HUES48 (cell line): Measurements from ENCODE around the gene IFI16.

Source experiments
- H3K27ac ChIP-seq: one replicate; pipeline ENCODE4 v1.7.0; 2013; ENCODE audit warnings: low read depth, low read length, inconsistent platforms
- H3K27me3 ChIP-seq: 2 replicates; pipeline ENCODE4 v1.6.1; 2013; ENCODE audit warnings: mild to moderate bottlenecking, low read length; ENCODE audit not compliant: control insufficient read depth, insufficient read depth
- H3K36me3 ChIP-seq: 2 replicates; pipeline ENCODE4 v1.6.1; 2013; ENCODE audit warnings: low read length; ENCODE audit not compliant: control insufficient read depth, insufficient read depth
- H3K4me1 ChIP-seq: 2 replicates; pipeline ENCODE4 v1.6.1; 2013; ENCODE audit warnings: mild to moderate bottlenecking, low read length; ENCODE audit not compliant: control insufficient read depth, insufficient read depth
- H3K4me3 ChIP-seq: 2 replicates; pipeline ENCODE4 v1.5.1; 2013; ENCODE audit warnings: mild to moderate bottlenecking, low read depth, low read length
- H3K9ac ChIP-seq: 2 replicates; pipeline ENCODE4 v1.6.1; 2013; ENCODE audit warnings: mild to moderate bottlenecking, low read depth, low read length, moderate library complexity
- H3K9me3 ChIP-seq: 2 replicates; pipeline ENCODE4 v1.6.1; 2013; ENCODE audit warnings: low read length; ENCODE audit not compliant: control insufficient read depth, insufficient read depth

IFI16 gene

DNA sequence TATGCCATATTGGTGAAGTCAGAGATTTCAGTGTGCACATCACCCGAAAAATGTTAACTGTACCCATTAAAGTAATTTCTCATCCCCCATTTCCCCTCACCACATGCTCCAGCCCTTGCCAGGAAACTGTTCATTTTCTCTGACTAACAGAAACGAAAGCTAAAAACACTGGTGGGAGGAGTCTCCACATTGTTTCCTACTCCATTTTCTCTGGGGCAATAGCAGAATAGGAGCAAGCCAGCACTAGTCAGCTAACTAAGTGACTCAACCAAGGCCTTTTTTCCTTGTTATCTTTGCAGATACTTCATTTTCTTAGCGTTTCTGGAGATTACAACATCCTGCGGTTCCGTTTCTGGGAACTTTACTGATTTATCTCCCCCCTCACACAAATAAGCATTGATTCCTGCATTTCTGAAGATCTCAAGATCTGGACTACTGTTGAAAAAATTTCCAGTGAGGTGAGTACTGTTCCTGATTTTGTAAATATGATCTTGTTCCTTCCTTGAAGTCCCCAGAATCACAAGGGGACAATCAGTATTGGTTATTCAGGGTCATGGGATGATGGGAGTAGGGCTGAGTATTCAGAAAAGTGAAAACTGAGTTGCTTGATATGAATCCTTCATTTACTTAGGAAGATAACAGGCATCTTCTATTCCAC, at the start of gene IFI16:
TSS of gene IFI16 (plus strand) at position 204 of the 658 bp plus-strand sequence. CDS start 4,774 bp downstream, outside the sequence.
- Histone ChIP-seq H3K9ac (no peak within 1 kb of the TSS), H3K27ac (no peak within 1 kb of the TSS), H3K9me3 (no peaks in the 10 kb centered on the region), H3K4me1 (peaks cover 33% of the 10 kb centered on the region), H3K27me3 (peaks cover 30% of the 10 kb centered on the region), H3K4me3 (no peak within 1 kb of the TSS), H3K36me3 (no peaks in the 10 kb centered on the region)

DNA sequence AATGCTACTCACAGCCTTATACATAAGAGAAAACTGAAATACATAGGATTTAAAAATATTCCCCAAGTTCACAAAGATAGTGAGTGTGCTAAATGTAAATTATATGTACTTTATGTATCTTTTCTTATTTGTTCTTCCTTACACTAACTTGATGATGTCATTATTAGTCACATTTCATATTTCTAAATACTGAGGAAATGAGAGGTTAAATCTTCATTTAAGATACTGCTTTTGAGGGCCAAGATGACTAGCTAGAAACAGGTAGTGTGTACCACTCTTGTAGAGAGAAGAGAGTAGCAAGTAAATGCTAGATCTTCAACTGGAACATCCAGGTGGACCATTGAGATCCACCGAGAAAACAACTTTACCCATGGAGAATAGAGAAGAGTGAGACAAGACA, 48.5 kb upstream of the IFI16 start:
- H3K4me3 ChIP-seq, result no peak overlapping the region
- no peaks in the 10 kb centered on the region for H3K27me3 ChIP-seq
- no peaks in the 10 kb centered on the region for H3K4me1 ChIP-seq
- H3K9ac ChIP-seq, result no peak overlapping the region
- H3K9me3 ChIP-seq, result no peaks in the 10 kb centered on the region
- H3K36me3 ChIP-seq, result no peaks in the 10 kb centered on the region
- H3K27ac ChIP-seq, result no peak overlapping the region

DNA sequence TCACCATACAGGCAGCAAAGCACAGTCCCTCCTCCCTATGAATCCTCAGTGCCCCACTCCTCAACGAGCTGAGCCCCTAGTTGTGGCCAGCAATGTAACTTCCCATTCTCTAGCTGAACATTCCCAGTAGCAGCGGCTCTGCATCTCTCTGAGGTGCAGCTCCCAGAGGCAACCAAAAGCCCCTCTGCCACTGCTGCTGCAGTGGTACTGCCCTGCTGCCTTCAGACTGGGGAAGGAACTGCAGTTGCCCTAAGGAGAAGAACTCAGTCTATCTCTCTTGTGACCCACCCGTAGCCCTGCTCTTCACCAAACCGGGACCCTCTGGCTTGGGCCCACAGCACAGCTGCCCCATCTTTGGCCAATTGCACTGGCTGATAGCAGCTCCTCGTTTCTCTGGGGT, 46.7 kb upstream of the IFI16 start:
- Histone ChIP-seq H3K9ac (no peak overlapping the region), H3K27ac (no peak overlapping the region), H3K27me3 (no peaks in the 10 kb centered on the region), H3K9me3 (no peaks in the 10 kb centered on the region), H3K36me3 (no peaks in the 10 kb centered on the region), H3K4me1 (no peaks in the 10 kb centered on the region), H3K4me3 (no peak overlapping the region)

DNA sequence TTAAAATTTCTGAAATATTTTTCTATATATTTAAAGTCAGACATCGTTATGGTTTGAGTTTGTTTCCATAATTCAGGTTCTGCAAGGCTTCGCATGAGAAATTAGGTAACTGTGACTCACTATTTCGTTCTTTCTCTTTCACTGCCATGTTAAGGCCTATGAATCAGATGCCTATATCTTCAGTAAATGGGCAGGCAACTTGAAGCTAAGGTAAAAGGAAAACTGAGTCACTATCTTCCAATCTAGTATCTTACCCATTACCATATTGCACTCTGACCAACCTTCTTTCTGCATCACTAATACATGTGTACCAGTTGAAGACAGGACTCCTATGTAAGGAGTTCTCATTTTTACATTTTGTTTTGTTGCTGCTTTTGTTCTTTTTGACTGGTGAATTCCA, 40.5 kb upstream of the IFI16 start:
- Histone ChIP-seq H3K27ac (no peak overlapping the region), H3K9me3 (no peaks in the 10 kb centered on the region), H3K4me3 (no peak overlapping the region), H3K27me3 (no peaks in the 10 kb centered on the region), H3K9ac (no peak overlapping the region), H3K36me3 (no peaks in the 10 kb centered on the region), H3K4me1 (no peaks in the 10 kb centered on the region)

DNA sequence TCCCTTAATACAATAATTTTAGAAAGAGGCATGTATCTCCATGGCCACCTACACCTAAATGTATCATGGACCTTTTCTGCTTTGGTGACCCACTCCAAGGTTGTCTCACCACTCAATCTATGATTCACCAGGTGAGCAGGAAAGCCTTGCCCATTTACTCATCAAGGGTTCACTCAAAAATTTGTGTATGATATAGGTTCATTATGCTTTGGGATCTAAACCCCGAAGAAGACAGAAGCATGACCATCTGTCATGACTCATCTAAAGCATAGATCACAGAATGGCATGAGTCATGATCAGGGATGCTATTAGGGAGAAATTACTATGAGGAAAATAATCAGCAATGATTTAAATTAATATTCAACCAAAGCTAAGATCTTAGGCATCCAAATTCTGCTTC, 39.9 kb upstream of the IFI16 start:
- no peak overlapping the region for H3K4me3 ChIP-seq
- H3K4me1 ChIP-seq, result no peaks in the 10 kb centered on the region
- no peaks in the 10 kb centered on the region for H3K27me3 ChIP-seq
- H3K36me3 ChIP-seq, result no peaks in the 10 kb centered on the region
- H3K9me3 ChIP-seq, result no peaks in the 10 kb centered on the region
- H3K9ac ChIP-seq, result no peak overlapping the region
- H3K27ac ChIP-seq, result no peak overlapping the region

DNA sequence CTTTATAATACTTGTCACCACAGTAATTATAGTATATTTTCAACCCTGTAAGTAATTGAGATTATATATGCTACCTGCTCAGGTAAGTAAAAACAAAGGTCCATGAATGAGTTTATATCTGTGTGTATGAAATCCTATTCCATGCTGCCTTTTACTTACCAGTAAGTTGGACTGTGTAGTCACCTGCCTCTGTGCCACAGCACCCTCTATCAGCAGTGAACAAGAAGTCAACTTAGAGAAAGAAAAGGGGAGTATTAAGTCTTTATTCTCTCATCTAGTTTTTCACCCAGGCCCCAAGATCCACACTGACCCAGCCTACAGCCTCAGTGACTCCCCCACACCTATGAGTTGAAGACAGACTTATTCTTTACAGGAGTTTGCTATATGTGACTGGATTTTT, 36.9 kb upstream of the IFI16 start:
- H3K27ac ChIP-seq, result no peak overlapping the region
- H3K4me3 ChIP-seq, result no peak overlapping the region
- no peaks in the 10 kb centered on the region for H3K36me3 ChIP-seq
- H3K4me1 ChIP-seq, result no peaks in the 10 kb centered on the region
- no peak overlapping the region for H3K9ac ChIP-seq
- H3K9me3 ChIP-seq, result no peaks in the 10 kb centered on the region
- H3K27me3 ChIP-seq, result no peaks in the 10 kb centered on the region

DNA sequence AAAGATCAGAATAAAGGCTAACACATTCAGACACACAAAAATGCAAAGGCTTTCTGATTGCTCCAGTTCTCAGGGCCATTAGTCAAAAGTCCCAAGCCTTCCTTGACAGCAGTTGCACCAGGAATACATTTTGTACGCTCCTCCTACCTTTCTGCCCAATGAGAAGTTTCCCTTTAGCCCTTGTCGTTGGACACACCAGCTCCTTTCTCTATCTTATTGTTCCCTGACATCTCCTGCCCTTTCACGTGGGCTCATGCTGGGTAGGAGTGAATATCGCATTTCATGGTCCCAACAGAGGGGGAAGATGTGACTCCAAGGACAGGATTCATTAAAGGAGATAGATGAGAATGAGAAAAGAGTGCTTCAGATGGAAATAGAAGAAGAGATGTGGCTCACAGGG, 33.5 kb upstream of the IFI16 start:
- Histone ChIP-seq H3K27ac (no peak overlapping the region), H3K4me1 (no peaks in the 10 kb centered on the region), H3K36me3 (no peaks in the 10 kb centered on the region), H3K27me3 (no peaks in the 10 kb centered on the region), H3K9ac (no peak overlapping the region), H3K9me3 (0 out of 2 replicates have a peak, but pooled peaks cover 4% of the 10 kb centered on the region), H3K4me3 (no peak overlapping the region)

DNA sequence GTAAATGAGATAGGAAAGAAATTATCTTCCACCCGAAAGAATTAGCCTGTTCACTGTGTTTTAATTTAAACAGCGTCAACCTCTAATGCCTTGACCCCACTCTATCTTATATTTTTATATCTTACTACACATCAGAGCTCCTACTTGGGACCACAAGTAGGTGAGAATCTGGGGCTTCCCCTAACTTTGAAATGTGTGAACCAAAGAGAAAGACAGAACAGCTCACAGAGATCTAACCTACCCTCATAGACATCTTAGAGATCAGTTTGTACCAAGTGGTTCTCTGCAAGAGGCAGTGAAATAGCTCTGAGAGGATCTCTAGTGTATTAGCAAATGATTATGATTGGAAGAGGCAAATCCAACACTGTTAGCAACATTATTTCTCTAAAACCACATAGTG, 31.0 kb upstream of the IFI16 start:
- Histone ChIP-seq H3K9me3 (0 out of 2 replicates have a peak, but pooled peaks cover 4% of the 10 kb centered on the region), H3K4me3 (no peak overlapping the region), H3K27ac (no peak overlapping the region), H3K36me3 (no peaks in the 10 kb centered on the region), H3K27me3 (no peaks in the 10 kb centered on the region), H3K9ac (no peak overlapping the region), H3K4me1 (no peaks in the 10 kb centered on the region)

DNA sequence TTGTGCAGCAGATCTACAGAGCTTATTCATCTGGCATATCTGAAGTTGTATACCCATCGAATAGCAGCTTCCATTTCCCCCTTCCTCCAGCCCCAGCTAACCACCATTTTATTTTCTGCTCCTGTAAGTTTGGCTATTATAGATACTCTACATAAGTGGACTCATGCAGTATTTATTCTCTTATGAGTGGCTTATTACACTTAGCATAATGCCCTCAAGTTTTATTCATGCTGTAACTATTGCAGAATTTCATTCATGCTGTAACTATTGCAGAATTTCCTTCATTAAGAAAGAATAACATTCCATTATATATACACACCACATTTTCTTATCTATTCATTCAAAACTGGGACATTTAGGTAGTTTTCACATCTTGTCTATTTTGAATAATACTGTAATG, 30.5 kb upstream of the IFI16 start:
- Histone ChIP-seq H3K36me3 (no peaks in the 10 kb centered on the region), H3K4me1 (no peaks in the 10 kb centered on the region), H3K27me3 (no peaks in the 10 kb centered on the region), H3K27ac (no peak overlapping the region), H3K9me3 (0 out of 2 replicates have a peak, but pooled peaks cover 4% of the 10 kb centered on the region), H3K4me3 (no peak overlapping the region), H3K9ac (no peak overlapping the region)

DNA sequence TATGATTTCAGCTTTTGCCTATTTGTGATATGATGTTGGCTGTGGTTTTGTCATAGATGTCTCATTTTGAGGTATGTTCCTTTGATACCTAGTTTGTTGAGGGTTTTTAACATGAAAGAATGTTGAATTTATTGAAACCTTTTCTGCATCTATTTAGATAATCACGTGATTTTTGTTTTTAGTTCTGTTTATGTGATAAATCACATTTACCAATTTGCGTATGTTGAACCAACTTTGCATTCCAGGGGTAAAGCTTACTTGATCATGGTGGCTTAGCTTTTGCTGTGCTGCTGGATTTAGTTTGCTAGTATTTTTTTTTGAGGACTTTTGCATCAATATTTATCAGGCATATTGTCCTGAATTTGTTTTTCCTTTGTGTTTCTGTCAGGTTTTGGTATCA, 26.5 kb upstream of the IFI16 start:
- no peaks in the 10 kb centered on the region for H3K4me1 ChIP-seq
- no peak overlapping the region for H3K4me3 ChIP-seq
- no peaks in the 10 kb centered on the region for H3K27me3 ChIP-seq
- no peak overlapping the region for H3K9ac ChIP-seq
- no peak overlapping the region for H3K27ac ChIP-seq
- H3K9me3 ChIP-seq, result 0 out of 2 replicates have a peak, but pooled peaks cover 4% of the 10 kb centered on the region
- no peaks in the 10 kb centered on the region for H3K36me3 ChIP-seq

DNA sequence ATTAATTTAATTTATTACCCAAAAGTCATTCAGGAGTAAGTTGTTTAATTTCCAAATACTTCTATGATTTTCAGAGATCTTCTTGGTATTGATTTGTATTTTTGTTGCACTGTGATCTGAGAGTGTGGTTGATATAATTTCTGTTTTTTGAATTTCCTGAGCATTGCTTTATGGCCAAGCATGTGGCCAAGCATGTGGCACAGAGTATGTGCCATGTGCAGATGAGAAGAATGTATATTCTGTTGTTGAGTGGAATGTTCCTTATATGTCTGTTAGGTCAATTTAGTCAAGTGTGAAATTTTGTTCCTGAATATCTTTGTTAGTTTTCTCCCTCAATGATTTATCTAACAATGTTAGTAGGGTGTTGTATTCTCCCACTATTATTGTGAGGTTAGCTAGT, 25.3 kb upstream of the IFI16 start:
- Histone ChIP-seq H3K4me3 (no peak overlapping the region), H3K27me3 (no peaks in the 10 kb centered on the region), H3K9ac (no peak overlapping the region), H3K4me1 (no peaks in the 10 kb centered on the region), H3K27ac (no peak overlapping the region), H3K36me3 (no peaks in the 10 kb centered on the region), H3K9me3 (0 out of 2 replicates have a peak, but pooled peaks cover 4% of the 10 kb centered on the region)
